Stimulated activated CD8-positive, alpha-beta memory T cell treated with anti-CD3 and anti-CD28 coated beads, Interleukin-7, amount 100 ng/mL, for 4 hours (primary cell): ENCODE data around the gene IRX2.

Experiments used
- DNase-seq, 2 donors: peaks; one replicate each; pipeline ENCODE4 v3.0.0-alpha.2; 2020; ENCODE audit warnings: low read depth in 2 of 2

IRX2 gene

DNA sequence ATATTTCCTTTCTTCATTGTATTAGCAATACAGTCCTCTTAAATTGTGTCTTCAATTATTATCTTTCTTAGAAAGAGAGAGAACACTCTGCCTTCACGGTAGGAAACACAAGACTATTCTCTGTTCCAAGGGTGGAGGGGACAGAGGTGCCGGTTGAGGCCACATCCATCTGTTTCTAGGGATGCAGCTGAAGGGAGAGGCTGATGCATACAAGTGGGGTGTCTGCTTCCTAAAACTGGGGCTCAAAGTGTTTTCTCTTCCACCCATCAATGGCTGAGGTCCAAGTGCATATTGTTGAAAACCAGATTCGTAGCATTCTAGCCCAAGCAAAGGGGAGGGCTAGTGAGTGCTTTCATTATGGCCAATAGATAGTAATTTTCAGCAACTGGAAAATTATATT is 9.5 kb downstream of the IRX2 start:
- no peak for DNase-seq

DNA sequence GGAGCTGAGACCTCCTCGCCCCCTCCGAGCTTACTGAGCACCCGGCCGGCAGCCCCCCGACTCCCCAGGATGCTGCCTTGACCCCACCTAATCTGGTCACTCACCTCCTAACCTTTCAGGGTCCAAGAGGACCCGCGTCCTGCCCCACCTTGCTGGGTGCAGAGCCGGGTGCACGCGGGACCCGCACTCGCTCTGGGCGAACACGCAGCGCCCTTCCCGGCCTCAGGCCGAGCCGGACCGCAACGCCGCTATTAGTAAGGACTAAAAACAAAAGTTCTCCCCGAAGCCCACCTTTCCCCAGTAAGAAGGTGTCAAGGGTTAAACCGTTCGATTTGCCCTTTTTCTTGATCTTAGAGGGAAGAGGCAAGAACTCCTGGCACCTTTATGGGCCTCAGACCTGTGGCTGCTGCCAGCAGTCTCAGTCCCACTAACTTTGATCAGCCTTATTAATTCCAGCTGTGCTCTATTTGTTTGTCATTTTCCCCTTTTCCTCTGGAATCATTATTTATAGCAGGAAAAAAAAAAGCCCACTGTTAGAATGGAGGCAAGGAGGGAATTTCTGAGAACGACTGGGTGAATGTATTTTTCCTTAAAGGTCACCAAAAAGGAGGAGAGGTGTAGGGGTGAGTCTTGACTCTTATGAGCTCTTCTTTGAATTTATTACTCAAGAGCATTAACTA is 10.5 kb downstream of the IRX2 start:
- DNase-seq, result no peak

DNA sequence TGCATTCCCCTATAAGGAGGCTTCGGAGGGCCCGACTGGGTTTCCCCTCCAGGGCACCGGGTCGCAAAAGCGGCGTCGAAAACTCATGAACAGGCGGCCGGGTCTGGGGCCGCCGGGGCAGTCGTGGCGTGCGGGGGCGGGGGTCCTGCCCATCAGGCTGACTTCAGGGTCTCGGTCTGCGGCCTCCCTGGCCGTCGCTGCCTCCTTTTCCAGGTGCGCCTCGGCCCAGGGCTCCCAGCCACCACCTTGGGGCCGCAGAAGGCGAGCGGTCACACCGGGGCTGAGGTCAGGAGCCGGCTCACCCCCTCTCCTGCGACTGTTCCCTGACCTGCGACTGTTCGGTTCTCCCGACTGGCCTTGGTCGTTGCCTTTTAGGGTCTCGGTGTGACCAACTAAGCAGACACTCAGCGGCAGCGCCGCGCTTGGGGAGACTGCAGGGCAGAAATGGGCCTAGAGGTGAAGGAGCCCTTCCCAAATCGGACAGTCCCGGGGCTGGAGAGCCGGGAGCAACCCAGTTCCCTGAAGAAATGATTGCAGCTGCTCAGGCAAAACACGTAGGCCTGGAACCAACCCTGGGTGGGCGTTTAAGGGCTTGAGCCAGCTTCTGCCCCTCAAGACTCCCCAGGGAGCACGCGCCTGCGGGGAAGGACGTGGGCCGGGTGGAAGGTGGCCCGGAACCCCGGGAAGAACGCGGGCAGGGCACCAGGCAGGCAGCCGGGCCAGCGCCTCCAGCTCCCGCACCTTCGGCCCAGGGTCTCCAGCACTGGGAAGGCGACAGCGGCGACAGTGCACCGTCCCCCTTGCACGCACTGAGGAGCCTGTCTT is 11.2 kb downstream of the IRX2 start:
- DNase-seq, result no peak

DNA sequence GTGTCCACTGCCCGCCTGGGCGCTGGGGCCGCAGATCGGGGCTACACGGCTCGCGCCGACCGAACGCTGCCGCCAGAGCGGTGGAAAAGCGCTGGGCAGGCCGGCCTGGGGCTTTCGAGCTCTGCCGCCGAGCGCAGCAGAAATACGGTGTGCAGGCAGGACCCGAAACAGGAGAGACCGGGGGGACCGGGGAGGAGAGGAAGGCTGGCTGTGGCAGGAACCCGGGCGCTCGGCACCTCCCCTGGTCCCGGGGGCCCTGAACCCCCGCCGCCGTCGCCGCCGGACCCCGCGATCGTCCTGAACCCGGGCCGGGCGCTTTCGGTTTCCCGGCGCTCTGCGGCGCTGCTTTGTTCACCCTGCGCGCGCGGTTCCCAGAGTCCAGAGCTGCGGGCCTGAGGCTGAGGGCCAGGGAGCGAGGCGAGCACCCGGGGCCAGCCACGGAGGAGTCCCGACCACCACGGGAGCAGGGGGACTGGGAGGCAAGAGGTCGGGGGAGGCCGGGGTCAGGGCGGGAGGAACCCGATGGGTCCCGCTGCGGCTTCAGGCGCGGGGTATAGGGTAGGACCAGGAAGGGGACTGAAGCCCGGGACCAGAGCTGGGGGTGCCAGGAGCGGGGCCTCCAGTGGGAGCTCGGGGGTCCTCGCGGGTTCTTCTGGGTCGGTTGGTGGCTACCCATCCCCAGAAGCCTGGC is 12.0 kb downstream of the IRX2 start:
- DNase-seq, result no peak

DNA sequence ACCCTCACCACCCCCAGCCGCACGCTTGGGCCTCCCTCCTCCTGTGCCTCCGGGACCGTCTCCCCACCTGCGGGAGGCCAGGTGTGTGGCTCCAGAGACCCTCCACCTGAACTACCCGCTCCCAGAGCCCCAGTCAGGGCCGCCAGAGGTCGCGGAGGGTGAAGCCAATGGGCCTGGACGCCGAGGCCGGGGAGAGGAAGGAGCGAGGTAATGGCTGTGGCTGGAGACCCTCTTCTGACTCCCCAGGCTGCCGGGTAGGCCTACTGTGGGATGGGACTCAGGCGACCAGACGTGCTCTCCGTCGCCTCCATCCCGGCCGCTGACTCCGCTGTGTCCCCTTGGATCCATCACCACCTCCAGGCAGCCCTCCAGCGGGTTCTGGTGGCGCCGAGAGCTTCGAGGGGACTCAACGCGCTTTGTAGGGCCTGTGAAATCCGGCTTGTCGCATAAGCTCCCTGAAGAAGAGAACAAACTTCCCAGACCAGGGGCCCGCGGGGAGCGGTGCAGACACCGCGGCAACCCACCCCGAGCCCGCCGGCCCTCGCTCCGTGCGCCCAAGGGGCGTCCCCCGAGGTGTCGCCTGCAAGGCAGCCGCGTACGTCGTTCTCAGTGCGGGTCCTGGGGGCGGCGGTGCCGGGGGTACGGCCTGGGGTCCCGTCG is 12.6 kb downstream of the IRX2 start:
- DNase-seq, result no peak

DNA sequence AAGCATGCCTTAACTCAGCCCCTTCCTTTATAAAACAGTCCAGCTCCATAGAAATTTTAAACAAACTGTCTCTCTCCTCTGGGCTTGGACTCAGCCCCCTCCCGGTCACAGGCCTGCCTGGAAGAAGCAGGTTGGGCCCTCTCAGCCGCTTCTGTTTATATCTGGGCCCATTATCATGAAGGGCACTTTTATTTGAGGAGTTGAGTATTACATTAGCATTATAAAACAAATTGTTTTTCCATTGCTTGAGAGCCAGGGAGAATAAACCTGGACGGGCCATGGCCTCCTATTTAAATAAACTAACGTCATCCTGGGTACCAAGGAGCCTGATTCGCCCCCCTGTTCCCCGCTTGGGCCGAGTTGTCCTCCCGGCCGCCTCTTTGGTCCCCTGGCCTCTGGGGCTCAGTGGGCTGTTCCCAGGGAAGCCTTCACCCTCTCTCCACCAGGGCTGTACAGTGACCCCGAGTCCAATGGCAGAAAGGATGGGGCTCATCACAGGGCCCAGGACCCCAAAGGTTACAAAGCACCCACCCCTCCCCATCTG is 13.2 kb downstream of the IRX2 start:
- no peak for DNase-seq

DNA sequence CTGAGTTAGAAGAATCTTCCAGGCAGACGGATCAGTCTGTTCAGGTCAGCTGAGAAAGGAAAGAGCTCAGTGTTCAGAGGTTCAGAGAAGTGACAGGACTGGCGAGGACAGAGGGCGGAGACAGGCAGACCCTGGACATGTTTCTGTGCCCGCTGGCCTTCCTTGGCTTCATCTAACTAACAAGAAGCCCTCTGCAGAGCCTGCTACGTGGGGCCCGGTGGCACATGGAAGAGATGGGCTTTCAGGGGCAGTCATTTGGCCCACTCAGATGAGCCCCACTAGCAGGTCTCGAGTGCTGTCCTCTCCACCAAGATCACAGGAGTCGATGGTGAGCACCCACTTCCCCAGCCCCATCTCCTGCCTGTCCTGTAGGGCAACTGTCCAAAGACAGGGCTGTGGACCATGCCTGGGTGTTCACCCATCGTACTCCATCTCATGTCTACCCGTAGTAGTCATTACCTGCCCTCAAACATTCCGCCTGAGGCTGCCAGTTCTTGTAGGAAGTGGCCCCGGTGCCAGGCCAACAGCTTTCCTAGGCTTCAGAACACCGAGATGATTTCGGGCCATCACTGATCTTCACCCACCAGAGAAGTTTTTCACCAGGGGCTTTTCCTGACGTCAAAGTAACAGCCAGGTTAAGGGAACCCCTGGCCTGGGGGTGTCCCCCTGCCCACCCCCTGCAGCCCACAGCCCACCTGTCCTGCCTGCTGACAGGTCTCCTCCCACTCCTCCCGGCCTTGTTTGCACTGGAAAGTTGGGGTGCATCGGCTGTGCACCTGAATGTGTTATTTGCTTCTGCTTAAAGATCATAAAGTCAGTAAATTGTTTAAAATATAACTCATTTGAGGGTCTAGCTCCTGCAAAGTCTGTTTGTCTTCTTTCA is 14.0 kb downstream of the IRX2 start:
- DNase-seq, result no peak

DNA sequence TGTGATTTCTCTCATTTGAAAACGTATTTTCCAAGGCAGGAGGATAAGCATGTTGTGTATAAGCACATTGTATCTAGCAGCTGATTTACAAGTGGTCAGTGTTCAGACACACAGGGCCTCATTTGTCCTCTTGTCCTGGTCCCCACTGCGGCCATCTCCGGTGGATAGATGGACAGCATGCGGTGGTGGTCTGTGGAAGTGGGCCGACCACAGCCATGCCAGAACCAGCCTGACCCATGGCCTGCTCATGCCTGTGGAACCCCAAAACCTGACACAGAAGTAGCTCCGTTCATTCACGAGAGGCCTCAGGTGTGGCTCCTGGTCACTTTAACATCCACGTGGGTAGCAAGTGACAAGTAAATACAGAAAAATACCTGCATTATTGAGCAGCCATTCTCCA is 14.6 kb downstream of the IRX2 start:
- no peak for DNase-seq

DNA sequence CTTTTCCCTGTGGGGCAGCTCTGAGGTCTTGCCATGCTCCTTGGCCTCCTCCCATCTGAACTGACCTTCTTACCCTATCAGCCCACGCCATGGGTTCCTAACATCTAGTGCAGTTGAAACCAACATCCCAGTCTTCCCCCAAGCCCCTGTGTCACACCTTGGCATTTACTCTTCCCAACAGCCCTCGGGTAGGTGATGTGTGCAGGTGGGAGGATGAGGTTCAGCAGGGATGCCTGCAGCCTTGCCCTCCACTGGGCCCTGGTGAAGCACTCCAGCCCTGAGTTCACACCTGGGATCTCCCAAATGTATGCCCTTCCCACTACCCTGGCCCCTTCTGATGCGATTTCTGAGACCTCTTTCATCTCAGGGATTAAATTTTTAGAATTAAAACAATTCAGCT is 15.5 kb downstream of the IRX2 start:
- DNase-seq, result no peak

DNA sequence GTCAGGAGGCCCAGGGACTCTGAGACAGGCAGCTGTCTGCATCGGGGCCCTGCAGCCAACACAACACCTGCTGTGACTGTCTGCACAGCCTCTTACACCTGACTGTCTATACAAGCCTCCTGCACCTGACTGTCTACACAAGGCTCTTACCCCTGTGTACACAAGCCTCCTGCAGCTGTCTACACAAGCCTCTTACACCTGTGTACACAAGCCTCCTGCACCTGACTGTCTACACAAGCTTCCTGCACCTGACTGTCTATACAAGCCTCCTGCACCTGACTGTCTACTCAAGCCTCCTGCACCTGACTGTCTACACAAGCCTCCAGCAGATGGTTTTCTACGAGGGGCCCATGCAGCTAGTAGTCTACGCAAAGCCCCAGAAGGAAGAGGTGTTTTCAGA is 18.6 kb downstream of the IRX2 start:
- DNase-seq, result no peak

DNA sequence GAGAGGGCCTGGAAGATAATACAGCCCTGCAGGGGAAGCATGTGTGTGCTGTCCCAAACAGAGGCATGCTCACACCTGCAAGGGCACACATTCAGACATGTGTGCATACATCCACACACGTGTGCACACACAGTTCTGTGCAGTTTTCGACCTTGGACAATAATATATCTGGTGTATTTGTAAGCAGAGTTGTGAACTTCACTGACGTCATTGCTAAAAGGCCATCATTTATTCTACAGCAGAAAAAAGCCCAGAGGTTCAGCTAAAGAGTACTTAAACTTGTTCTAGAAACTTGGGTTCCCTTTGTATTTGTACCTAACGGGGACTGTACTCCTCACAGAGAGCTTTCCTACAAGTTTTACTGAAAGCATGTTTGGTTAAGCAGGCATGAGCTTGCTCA is 19.5 kb downstream of the IRX2 start:
- no peak for DNase-seq

DNA sequence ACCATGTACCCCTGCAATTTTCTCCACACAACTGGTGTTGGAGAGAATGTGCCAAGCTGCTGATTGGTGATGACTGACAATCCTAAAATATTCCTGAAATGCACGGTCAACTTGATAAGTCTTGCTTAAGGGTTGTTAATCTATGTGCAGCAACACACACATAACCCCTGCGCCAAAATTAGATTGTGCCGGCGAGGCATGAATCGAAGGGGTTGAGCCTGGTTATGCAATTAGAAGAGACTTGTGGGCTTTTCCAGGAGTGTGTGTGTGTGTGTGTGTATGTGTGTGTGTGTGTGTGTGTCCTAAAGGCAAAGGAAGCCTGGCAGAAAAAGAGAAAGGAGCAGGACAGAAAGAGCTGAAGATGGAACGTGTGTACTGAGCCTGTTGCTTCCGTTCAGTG is 22.3 kb downstream of the IRX2 start:
- no peak for DNase-seq

DNA sequence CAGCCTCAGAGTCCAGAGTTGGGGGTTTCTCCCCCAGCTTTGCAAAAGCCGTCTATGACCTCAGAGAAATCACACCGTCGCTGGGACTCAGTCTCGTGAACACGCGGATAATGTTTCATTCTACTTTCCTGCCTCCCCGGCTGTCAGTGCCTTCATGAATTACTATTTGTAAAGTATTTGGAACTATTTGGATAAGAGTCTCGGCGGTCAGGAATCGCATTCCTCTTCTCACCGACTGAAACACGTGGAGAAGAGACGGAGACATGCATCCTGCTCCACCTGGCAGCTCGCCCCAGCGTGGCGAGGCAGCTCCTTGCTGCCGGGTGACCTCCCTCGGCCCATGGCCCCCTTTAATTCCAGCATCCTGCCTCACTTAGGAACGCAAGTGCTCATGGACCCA is 23.9 kb downstream of the IRX2 start:
- no peak for DNase-seq

DNA sequence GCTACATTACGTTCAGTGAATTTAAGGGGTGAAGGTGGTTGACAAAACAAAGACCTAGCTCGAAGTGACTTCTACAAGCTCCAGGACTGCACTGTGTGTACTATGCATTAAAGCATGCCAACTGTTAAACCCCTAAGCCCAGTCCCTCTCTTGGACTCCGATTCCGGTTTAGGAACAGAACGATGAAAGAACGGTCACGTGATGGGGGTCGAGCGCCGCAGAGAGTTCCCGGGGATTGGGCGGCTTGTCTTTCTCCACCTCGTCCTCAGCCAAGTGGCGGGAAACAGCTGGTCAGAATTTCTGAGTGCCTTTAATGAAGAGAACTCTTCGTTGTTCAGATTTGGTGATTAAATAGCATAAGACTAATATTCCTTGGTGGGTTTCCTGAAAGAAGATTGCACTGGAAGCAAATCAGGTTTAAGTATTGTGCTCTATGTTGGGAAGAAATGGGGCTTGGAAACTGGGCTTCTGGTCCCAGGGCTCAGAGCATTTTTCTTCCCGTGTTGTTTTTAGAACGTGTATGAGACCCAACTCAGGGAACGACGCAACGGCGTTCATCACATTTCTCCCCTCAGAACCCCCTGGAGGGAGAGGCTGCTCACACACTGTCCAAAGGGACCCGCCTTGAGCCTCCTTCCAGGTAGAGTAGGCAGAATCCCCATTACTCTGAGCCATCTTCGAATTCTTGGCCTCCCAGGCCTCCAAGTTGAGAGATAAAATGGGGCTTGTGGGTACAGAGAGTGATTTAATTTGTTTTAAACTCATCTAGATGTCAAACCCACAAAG is 25.3 kb downstream of the IRX2 start:
- no peak for DNase-seq

DNA sequence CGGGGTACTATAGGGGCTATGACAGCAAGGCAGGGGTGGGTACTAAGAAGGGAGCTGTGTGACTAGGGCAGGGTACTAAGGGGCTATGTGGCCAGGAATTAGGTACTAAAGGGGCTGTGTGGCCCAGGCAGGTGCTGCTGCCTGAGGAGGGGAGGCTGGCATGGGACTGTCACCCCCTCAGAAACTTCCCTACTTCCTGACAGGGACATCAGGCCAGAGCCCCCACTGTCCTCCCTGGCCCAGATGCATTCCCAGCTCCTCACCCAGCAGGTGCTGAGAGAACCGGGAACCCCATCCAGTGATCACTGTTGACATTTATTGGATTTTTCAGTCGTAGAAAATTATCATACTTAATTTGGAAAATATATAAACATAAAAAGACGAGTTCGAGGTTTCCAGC is 26.6 kb downstream of the IRX2 start:
- DNase-seq, result no peak

DNA sequence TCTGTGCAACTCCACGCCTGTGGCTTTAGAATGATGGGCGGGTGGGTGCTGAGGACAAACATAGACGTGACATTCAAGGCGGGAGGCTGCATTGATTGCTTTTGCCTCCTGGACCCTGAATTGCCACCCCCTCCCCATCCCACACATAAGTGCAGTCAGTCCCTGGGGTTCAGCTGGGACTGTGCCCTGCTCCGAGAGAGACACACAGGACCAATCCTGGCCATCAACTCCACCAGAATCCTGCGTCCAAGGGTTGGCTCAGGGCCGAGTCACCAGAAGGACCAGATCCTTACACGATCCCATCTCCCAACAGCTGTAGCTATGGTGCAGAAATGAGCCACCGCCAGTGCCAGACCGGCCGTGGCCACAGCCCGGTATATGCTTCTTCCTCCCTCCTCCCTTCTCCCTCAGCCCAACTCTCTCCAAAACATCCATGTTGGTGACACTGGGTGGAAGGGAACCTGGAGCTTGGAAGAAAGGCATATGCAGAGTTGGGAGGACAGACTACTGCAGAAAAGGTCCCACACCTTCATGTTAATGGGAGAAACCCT is 27.4 kb downstream of the IRX2 start:
- DNase-seq, result no peak

DNA sequence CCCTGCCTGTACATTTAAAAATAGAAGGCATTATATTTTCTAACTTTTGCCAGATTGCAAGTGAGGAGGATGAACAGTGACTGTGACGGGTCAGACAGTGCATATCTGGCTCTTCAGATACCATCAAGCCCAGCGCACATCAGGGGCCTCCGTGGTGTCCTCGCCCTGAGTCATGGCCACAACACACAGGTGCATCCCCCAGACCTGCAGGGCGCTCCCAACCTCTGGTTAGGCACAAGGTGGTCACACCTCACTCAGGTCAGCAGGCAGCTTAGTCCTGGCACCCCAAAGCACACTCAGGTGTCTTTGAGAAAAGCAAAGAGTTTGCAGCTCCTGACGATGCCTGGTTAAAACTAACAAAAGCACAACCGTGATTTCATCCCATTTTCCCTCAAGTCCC is 28.6 kb downstream of the IRX2 start:
- no peak for DNase-seq

DNA sequence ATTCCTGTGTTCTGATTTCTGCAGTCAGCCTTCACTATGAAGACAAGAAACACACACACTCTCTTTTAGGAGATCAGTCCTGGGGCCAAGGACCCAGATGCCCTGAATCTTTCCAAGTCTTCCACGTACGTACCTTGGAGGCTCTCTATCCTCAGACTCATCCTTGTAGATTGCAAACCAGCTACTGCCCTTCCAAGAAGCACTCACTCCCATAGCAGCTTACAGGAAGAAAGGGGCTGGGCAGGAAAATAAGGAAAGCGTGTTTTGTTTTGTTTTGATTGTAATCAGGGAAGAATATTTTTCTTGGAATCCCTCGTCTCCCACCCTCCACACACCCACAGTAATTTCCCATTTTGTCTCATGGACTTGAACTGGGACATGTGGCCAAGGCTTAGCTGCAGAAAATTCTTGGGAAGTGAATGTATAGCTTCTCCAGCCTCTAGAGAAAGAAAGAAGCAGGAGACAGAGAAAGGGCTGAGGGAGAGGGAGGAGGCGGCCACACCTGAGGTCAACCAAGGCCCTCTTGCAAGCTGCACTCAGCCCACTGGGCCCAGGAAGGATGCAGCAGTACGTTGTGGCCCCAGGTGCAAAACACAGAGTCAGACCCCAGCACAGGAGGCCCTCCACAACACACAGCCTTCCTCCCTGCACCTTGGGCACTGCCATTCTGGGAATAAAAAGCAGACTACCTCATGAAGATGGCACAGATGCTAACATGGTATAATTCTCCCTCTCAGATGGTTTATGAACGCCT is 29.9 kb downstream of the IRX2 start:
- DNase-seq, result no peak

DNA sequence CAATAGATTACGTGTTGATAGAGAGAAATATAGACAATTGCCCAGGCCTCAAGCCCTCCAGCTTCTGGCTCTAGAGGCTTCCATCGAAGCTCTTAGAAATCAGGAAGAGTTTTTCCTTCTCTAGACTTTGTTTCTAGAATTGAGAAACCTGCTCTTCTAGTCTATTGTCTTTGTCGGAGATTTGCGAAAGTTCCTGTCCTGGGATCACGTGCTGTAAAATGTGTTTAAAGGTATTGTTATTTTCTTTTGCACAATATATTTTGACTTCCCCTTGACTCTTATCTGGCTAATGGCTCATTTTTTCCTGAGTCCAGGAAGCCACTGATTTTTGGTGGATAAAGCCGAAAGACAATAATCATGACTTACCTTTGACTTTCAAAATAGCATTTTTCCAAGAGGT is 32.1 kb downstream of the IRX2 start:
- no peak for DNase-seq
